Gastroesophageal sphincter (tissue), 4 donors: ENCODE results near the gene HLA-F. TPM values are rescaled to one million over a fixed set of nuclear protein-coding genes. Genes with fewer than 3 reads are reported as not detected.

ENCODE experiments used
- ATAC-seq: fragments of 150-250 bp; one replicate; pipeline ENCODE4 v1.9.1; 2016; ENCODE audit warnings: mild to moderate bottlenecking, moderate library complexity
- H3K27ac ChIP-seq, 4 donors: fragments of 200-600 bp; sonication (generic) in 3 of 4; 1 replicate in 3 of 4; 2 replicates in 1 of 4; pipeline ENCODE4 v1.5.1; 2016 to 2019
- H3K27me3 ChIP-seq: fragments of 200-600 bp; sonication (generic); one replicate; pipeline ENCODE4 v1.5.1; 2019
- H3K36me3 ChIP-seq, 2 donors: fragments of 200-600 bp; sonication (generic); one replicate each; pipeline ENCODE4 v1.5.1; 2019; ENCODE audit warnings: control low read depth in 1 of 2
- H3K4me1 ChIP-seq, 3 donors: fragments of 200-600 bp; sonication (generic); 1 replicate in 2 of 3; 2 replicates in 1 of 3; pipeline ENCODE4 v1.5.1; 2016 to 2019; ENCODE audit warnings: control low read depth in 2 of 3
- H3K4me3 ChIP-seq, 2 donors: fragments of 200-600 bp; sonication (generic); one replicate each; pipeline ENCODE4 v1.5.1; 2019; ENCODE audit warnings: mild to moderate bottlenecking in 1 of 2, moderate library complexity in 1 of 2
- H3K9me3 ChIP-seq, 3 donors: fragments of 200-600 bp; sonication (generic); one replicate each; pipeline ENCODE4 v1.5.1; 2017 to 2019; ENCODE audit warnings: control low read depth in 2 of 3
- CTCF ChIP-seq, 4 experiments: fragments of 200-600 bp in 2 of 4; fragments of 450-650 bp in 2 of 4; sonication (generic) in 1 of 4; IDR thresholded peaks; one replicate each; pipeline ENCODE4 v1.5.1; 2017 to 2019; ENCODE audit warnings: antibody characterized with exemption in 4 of 4, mild to moderate bottlenecking in 2 of 4, moderate library complexity in 2 of 4
- EP300 ChIP-seq: sonication (generic); formaldehyde crosslinking; IDR thresholded peaks from one replicate; pipeline ENCODE4 v1.6.1; 2017; ENCODE audit warnings: antibody characterized with exemption, mild to moderate bottlenecking
- POLR2A ChIP-seq, 2 donors: fragments of 450-650 bp; IDR thresholded peaks; one replicate each; pipeline ENCODE4 v1.6.1; 2017; ENCODE audit warnings: antibody characterized with exemption in 2 of 2, mild to moderate bottlenecking in 2 of 2, moderate library complexity in 1 of 2
- POLR2AphosphoS5 ChIP-seq: sonication (generic); formaldehyde crosslinking; IDR thresholded peaks from one replicate; pipeline ENCODE4 v1.6.1; 2017; ENCODE audit warnings: antibody characterized with exemption
- WGBS, 2 donors: methylation state at CpG; one replicate each; pipeline ENCODE4 v1.1.5; 2018; ENCODE audit warnings: low coverage in 1 of 2; 5-methylcytosine and 5-hydroxymethylcytosine counted together
- total RNA-seq, 4 donors: library from RNA; depleted of rRNA; stranded (reverse); fragments of >200 nt; gene quantifications; one replicate each; pipeline ENCODE4 v1.1.0, GENCODE V29; 2016

HLA-F gene
- total RNA-seq, 4 donors from 2014 or later = 39.2 to 73.0 (median 46.4) TPM

GRCh38 chr6:29760328-29760727, 37.1 kb downstream of the HLA-F start:
- H3K27me3 ChIP-seq = peaks cover 28% of the 10 kb centered on the region
- H3K27ac ChIP-seq = no peak overlapping the region
- WGBS, 2 donors = 73 to 80% methylated on average over 1 to 2 of the region's 3 CpGs
- no peak overlapping the region for H3K4me3 ChIP-seq
- ATAC-seq = no peak
- no peaks in the 10 kb centered on the region for H3K36me3 ChIP-seq
- no peaks in the 10 kb centered on the region for H3K4me1 ChIP-seq
- H3K9me3 ChIP-seq = no peaks in the 10 kb centered on the region
- no peak for TF ChIP-seq CTCF (IDR thresholded peaks at IDR 0.05)
- TF ChIP-seq POLR2A (IDR thresholded peaks at IDR 0.05) = no peak
- TF ChIP-seq EP300 = no peak
- no peak for TF ChIP-seq POLR2AphosphoS5

GRCh38 chr6:29762051-29762450, 38.8 kb downstream of the HLA-F start:
- no peak overlapping the region for H3K27ac ChIP-seq
- H3K36me3 ChIP-seq = no peaks in the 10 kb centered on the region
- ATAC-seq = no peak
- no peaks in the 10 kb centered on the region for H3K9me3 ChIP-seq
- H3K27me3 ChIP-seq = peaks cover 16% of the 10 kb centered on the region
- no peaks in the 10 kb centered on the region for H3K4me1 ChIP-seq
- WGBS, 2 donors = 33 to 67% methylated on average over 2 of the region's 4 CpGs
- TF ChIP-seq EP300 (no peak), POLR2A (IDR thresholded peaks at IDR 0.05) (no peak), CTCF (IDR thresholded peaks at IDR 0.05) (no peak), POLR2AphosphoS5 (no peak)
- no peak overlapping the region for H3K4me3 ChIP-seq

- H3K4me1 ChIP-seq = no peaks in the 10 kb centered on the region
- H3K27me3 ChIP-seq = peaks cover 12% of the 10 kb centered on the region
- H3K36me3 ChIP-seq = no peaks in the 10 kb centered on the region
- TF ChIP-seq EP300 = no peak
- TF ChIP-seq POLR2AphosphoS5 = no peak
- TF ChIP-seq POLR2A (IDR thresholded peaks at IDR 0.05) = no peak
- TF ChIP-seq CTCF (IDR thresholded peaks at IDR 0.05) = no peak
- no peaks in the 10 kb centered on the region for H3K9me3 ChIP-seq
- H3K27ac ChIP-seq = no peak overlapping the region
- H3K4me3 ChIP-seq = no peak overlapping the region
- 33 to 67% methylated on average over 1 of the region's 2 CpGs for WGBS, 2 donors
- no peak for ATAC-seq
Observed at GRCh38 chr6:29762781-29763214, 39.6 kb downstream of the HLA-F start.

- no peaks in the 10 kb centered on the region for H3K9me3 ChIP-seq
- no peak overlapping the region for H3K4me3 ChIP-seq
- no peak for TF ChIP-seq EP300
- TF ChIP-seq POLR2A (IDR thresholded peaks at IDR 0.05) = no peak
- TF ChIP-seq CTCF (IDR thresholded peaks at IDR 0.05) = no peak
- TF ChIP-seq POLR2AphosphoS5 = no peak
- H3K36me3 ChIP-seq = no peaks in the 10 kb centered on the region
- no peaks in the 10 kb centered on the region for H3K4me1 ChIP-seq
- peaks cover 10% of the 10 kb centered on the region for H3K27me3 ChIP-seq
- H3K27ac ChIP-seq = peak overlapping the region in 1 of 4 donors; percentile 51
- 42% methylated on average over 2 of the region's 2 CpGs; no CpG with 5 or more reads in 1 of the 2 donors for WGBS, 2 donors
- peak; percentile 53 for ATAC-seq
Observed at GRCh38 chr6:29763491-29764289, 40.5 kb downstream of the HLA-F start.
